K562 (cell line): ENCODE data around the gene SLC4A5. TPM values are rescaled to one million over a fixed set of nuclear protein-coding genes. Genes with fewer than 3 reads are reported as not detected.
A peak's percentile ranks its signal among the peaks of the same experiment; 100 is the strongest.

Source experiments
- BDP1 ChIP-seq: IDR thresholded peaks from 3 replicates; pipeline ENCODE4 v1.6.1; 2011; ENCODE audit not compliant: insufficient read length, insufficient read depth
- BRD9 ChIP-seq: fragments of 450-650 bp; IDR thresholded peaks from 2 replicates; pipeline ENCODE4 v1.6.1; 2018; ENCODE audit warnings: low read depth; ENCODE audit not compliant: partially characterized antibody
- CHCHD3 ChIP-seq: fragments of 250-450 bp; sonication (Bioruptor Pico); IDR thresholded peaks from 2 replicates; pipeline ENCODE4 v2.1.2; 2022; ENCODE audit warnings: mild to moderate bottlenecking
- DIDO1 ChIP-seq: fragments of 450-650 bp; IDR thresholded peaks from 2 replicates; pipeline ENCODE4 v1.6.1; 2016; ENCODE audit warnings: low read depth, missing biosample characterization, missing genetic modification characterization
- ELF4 ChIP-seq: fragments of 450-650 bp; formaldehyde crosslinking; IDR thresholded peaks from 2 replicates; pipeline ENCODE4 v1.4.0; 2022; ENCODE audit warnings: missing genetic modification characterization
- KLF13 ChIP-seq: fragments of 450-650 bp; IDR thresholded peaks from 2 replicates; pipeline ENCODE4 v1.6.1; 2016; ENCODE audit warnings: missing genetic modification characterization, low read depth, mild to moderate bottlenecking, missing compliant biosample characterization, moderate library complexity, borderline replicate concordance
- KLF6 ChIP-seq: fragments of 250-450 bp; sonication (Bioruptor Pico); IDR thresholded peaks from 2 replicates; pipeline ENCODE4 v1.4.0; 2020; ENCODE audit warnings: mild to moderate bottlenecking, moderate library complexity, borderline replicate concordance
- MEF2D ChIP-seq: conservative IDR thresholded peaks from 2 replicates; pipeline ENCODE4 v1.6.1; 2016; ENCODE audit warnings: low read depth, missing genetic modification characterization, missing compliant biosample characterization
- PHTF2 ChIP-seq: fragments of 250-450 bp; sonication (Bioruptor Pico); IDR thresholded peaks from 2 replicates; pipeline ENCODE4 v1.5.0; 2021; ENCODE audit warnings: mild to moderate bottlenecking
- RBM34 ChIP-seq: fragments of 200-400 bp; formaldehyde crosslinking; IDR thresholded peaks from 2 replicates; pipeline ENCODE4 v1.6.1; 2018; ENCODE audit warnings: low read length, borderline replicate concordance; ENCODE audit not compliant: insufficient read depth
- TAL1 ChIP-seq: fragments of 450-650 bp; IDR thresholded peaks from 2 replicates; pipeline ENCODE4 v1.6.1; 2016; ENCODE audit warnings: mild to moderate bottlenecking
- ZNF263 ChIP-seq: sonication (generic); formaldehyde crosslinking; IDR thresholded peaks from 2 replicates; pipeline ENCODE4 v1.8.0; 2022; ENCODE audit warnings: mild to moderate bottlenecking, missing genetic modification reagents, borderline replicate concordance
- ZNF282 ChIP-seq: sonication (generic); formaldehyde crosslinking; IDR thresholded peaks from 2 replicates; pipeline ENCODE4 v1.8.1; 2023; ENCODE audit warnings: missing genetic modification reagents
- ZNF407 ChIP-seq: fragments of 450-650 bp; IDR thresholded peaks from 2 replicates; pipeline ENCODE4 v1.6.1; 2016; ENCODE audit warnings: low read depth
- ZNF780A ChIP-seq: fragments of 250-450 bp; sonication (Bioruptor Pico); IDR thresholded peaks from 2 replicates; pipeline ENCODE4 v1.5.0; 2021; ENCODE audit warnings: mild to moderate bottlenecking
- polyA plus RNA-seq, 8 experiments: library from polyadenylated mRNA; depleted of rRNA in 4 of 8; stranded (reverse) in 5 of 8; unstranded in 3 of 8; fragments of >200 nt; fragmentation: Nextera tagmentation in 2 of 8; fragmentation: Illumina TruSeq in 1 of 8; extraction: Ambion mirVana in 2 of 8; extraction: Trizol in 1 of 8; gene quantifications; 2 replicates each; pipeline versions ENCODE4 v1.2.1 to v1.2.3, GENCODE V29; 2011 to 2014; ENCODE audit warnings: inconsistent platforms in 1 of 8, missing spikeins in 1 of 8
- total RNA-seq, 7 experiments: library from RNA; depleted of rRNA in 6 of 7; stranded (reverse); fragments of >200 nt in 6 of 7; fragmentation: Illumina TruSeq in 2 of 7; extraction: Trizol in 2 of 7; gene quantifications; 2 replicates each; pipeline versions ENCODE4 v1.2.1 to v1.2.3, GENCODE V29; 2011 to 2021; ENCODE audit warnings: low replicate concordance in 1 of 7
- TF ChIP-seq, protein P1 (sequence below), 2 experiments: fragments of 200-800 bp in 1 of 2; sonication (Bioruptor generic) in 1 of 2; sonication (generic) in 1 of 2; formaldehyde crosslinking in 1 of 2; IDR thresholded peaks in 1 of 2; conservative IDR thresholded peaks in 1 of 2; 2 replicates each; pipeline versions ENCODE4 v1.5.0 to v1.6.1; 2016 to 2020; ENCODE audit warnings: missing compliant biosample characterization in 1 of 2, missing genetic modification characterization in 1 of 2, missing genetic modification reagents in 1 of 2

The SLC4A5 gene
- total and polyA plus RNA-seq, 9 of the 15 experiments (the other 6 are each of a cell fraction or from before 2014, with no cell fraction given), result 0.03 to 0.77 (median 0.14) TPM; not detected in 1

- TF ChIP-seq ZNF407, result no peak
- TF ChIP-seq ZNF282 (CRISPR knock-in tag), result 0 out of 2 replicates have a peak, but pooled peaks have one; percentile 64
- no peak for TF ChIP-seq CHCHD3 (CRISPR knock-in tag)
- no peak for TF ChIP-seq ELF4 (CRISPR knock-in tag)
- 0 out of 2 replicates have a peak, but pooled peaks have one; percentile 41 for TF ChIP-seq PHTF2 (CRISPR knock-in tag)
- no peak for TF ChIP-seq DIDO1 (tag)
- TF ChIP-seq RBM34, result no peak
- TF ChIP-seq TAL1, result no peak
- peak; percentile 34 for TF ChIP-seq BRD9
- TF ChIP-seq KLF13, result peak; percentile 73
- peak; percentile 44; the same call in 1 of the 2 replicates for TF ChIP-seq KLF6 (CRISPR knock-in tag)
- TF ChIP-seq, protein P1, sequence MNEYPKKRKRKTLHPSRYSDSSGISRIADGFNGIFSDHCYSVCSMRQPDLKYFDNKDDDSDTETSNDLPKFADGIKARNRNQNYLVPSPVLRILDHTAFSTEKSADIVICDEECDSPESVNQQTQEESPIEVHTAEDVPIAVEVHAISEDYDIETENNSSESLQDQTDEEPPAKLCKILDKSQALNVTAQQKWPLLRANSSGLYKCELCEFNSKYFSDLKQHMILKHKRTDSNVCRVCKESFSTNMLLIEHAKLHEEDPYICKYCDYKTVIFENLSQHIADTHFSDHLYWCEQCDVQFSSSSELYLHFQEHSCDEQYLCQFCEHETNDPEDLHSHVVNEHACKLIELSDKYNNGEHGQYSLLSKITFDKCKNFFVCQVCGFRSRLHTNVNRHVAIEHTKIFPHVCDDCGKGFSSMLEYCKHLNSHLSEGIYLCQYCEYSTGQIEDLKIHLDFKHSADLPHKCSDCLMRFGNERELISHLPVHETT (CRISPR knock-in tag; conservative IDR thresholded peaks at IDR 0.05 in 1 of 2, IDR thresholded peaks at IDR 0.05 in 1 of 2), result peak in 1 of 2 experiments; percentile 36; a peak in 1 of 4 replicates
- TF ChIP-seq BDP1, result no peak
- no peak for TF ChIP-seq ZNF780A (CRISPR knock-in tag)
- peak; percentile 44; the same call in 1 of the 2 replicates for TF ChIP-seq ZNF263 (CRISPR knock-in tag)
- TF ChIP-seq MEF2D (tag), result no peak
Measured at GRCh38 chr2:74198461-74199274, 144.5 kb downstream of the SLC4A5 start, which contains the start of gene MTHFD2 (continued).
